Activated naive CD4-positive, alpha-beta T cell (primary cell): Measurements from ENCODE around the gene SLC1A2.

Experiments
- DNase-seq, 4 experiments: peaks; one replicate each; lab custom pipeline; 2025; lab: John Stamatoyannopoulos, UW

Gene SLC1A2

GRCh38 chr11:35223991-35224390 lies 195.4 kb downstream of the SLC1A2 start:
- DNase-seq, result no peak

GRCh38 chr11:35223371-35223796 lies 196.0 kb downstream of the SLC1A2 start:
- DNase-seq, result no peak

DNA sequence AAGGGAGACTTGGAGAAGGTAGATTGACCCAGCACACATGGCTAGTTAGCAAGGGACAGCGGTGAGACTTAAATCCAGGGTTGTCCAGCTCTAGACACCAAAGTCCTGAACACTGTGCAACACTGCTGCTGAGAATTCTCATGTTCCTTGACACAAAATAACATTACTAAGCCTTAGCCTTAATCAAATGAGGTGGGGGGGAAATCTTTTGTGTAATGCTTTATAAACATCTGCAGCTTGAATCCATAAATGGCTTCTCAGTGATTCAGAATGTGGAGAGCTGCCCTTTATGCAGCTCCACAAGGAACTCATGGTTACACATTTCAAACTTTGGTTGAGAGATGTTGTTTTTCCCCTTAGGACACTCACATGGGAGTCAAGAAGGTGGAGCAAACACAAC lies 200.4 kb downstream of the SLC1A2 start:
- no peak for DNase-seq

GRCh38 chr11:35216962-35217678 lies 202.2 kb downstream of the SLC1A2 start:
- DNase-seq, result no peak

GRCh38 chr11:35215945-35216344 lies 203.4 kb downstream of the SLC1A2 start:
- DNase-seq, result no peak

DNA sequence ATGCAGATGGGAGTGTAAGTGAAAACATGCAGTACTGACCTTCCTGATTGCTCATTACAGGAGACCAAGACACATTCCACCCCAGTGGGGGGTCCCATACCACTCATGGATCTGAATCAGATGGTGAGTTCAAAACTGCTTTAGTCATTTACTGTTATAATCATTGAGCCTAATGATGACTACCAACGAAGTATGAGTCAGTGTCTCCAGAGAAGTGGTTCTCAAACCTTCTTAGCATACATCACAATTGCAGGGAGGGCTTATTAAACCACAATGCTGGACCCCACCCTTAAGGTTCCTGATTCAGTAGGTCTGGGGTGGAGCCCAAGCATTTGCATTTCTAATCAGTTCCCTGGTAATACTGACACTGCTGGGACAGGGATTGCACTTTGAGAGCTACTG lies 204.6 kb downstream of the SLC1A2 start:
- DNase-seq, result no peak

DNA sequence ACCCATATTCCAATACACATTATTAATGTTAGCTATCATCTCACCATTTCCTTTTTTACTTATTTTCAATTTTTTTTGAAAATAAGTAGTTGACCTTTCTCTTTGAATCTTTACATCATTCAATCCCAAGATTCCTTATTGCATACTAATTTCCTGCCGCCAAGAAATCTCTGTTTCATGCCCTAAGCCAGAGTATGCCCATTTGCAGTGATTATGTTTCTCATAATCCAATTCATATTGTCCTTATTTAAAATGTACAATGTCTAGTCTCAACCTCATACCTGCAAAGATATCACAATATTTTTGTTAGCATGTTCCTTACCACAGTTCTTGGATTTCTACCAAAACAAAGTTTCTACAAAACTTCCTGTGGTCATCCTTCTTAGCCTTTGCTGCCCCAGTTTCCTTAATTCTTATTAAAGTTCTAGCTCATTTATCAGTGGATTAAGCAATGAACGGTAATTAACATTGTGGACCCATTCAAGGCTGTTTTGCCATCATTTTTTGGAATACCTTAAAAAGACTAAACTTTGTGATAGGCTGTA lies 205.1 kb downstream of the SLC1A2 start:
- DNase-seq, result no peak

DNA sequence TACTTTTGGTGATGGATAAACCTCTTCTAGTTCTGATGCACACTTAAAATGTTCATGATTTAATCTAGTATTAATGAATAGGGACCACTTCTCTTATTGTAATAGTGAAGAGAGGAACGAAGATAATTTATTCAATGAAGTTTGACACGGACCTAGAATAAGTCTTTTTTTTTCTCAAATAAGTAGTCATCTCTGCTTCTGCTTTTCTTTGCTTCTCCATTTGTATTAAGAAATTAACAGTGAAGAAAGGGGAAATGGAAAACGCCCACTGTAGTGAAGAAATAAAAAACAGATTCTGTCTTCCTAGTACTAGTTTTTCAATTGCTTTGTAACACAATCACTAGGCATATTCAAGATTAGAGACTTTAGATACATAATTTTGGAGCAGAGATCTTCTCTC lies 207.4 kb downstream of the SLC1A2 start:
- DNase-seq, result no peak

DNA sequence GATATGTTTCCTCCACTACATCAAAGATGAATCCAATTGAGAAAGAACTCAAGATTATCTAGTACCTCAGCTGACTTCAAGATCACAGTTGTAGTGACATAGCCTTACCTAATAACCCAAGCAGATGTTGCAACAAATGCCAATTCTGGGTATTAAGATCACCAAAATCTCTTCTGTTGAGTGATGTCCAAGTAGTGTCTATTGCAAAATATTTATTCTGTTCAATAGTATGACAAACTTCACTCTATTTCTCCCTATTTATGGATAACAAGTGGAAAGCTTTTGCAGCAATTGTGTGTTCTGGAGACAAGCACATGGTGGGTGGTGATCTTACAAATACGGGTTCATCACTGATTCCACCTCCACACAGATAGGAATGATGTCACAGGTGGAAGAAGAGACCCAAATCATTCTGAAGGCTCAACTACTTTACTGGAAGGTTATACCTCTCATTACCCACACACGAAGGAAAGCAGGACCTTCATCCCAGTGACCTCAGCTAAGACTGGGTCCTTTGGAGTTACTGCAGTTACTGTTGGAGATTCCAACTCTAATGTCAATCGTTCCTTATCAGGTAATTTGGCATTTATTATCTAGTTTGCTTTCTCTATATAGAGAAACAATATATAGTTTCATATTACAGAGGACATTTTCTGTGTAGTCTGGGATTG lies 208.3 kb downstream of the SLC1A2 start:
- DNase-seq, result no peak

DNA sequence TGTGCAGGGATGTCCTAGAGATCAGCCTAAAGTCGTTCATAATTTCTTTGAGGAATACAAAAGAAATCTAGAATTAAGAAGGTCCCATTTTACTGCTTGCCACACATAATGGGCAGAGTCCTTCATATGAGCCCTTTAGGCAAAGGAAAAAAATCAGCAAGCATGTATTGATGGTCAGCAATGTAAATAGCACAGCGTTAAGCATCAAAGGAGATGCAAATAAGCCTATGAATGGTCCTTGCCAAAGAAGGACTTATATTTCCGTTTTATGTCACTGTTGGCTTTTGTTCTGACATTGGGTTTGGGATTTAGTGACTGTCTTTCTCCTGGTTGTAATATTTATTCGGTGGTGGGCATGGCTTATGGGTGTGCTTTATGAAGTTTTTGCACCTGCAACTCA lies 210.6 kb downstream of the SLC1A2 start:
- DNase-seq, result no peak

DNA sequence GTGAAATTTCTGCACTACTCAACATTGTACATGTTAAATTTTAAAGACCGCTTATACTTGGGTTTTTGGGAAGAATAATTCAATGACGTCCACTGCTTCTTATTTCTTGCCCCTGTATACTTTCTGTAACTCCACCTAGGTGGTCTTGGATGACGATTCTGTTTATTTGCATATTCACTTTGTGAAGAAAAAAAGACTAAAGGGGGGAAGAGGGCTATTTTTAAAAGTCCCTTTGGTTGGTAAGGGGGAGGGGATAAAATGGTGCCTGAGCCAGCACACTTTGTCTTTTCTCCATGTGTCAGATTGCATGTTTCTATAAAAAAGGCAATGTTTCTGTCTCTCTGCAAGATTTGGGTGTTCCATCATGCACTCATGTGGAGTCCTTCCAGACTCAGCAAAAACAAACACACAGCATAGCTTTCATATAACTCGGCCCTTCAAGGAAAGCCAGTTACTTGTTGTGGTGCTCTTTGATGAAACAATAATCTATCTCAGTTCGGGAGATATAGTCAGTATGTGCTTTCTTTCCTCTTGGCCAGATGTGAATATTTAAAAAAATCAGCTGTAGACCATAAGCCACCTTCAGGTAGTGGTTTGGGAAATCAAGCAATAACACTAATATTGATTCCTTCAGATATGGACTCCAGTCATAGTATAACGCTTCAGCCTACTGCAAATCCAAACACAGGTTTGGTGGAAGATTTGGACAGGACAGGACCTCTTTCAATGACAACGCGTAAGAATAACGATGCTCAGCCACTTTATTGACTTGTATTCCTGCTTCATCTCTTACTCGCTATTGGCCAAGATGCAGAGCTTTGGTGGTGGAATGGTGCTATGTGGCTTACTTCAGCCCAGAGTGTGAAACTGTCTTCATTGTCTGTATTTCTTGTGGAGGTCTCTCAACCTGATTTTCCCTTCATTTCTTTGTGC lies 211.6 kb downstream of the SLC1A2 start:
- no peak for DNase-seq

- DNase-seq, result no peak
These were observed 212.7 kb downstream of the SLC1A2 start for GRCh38 chr11:35206616-35207015.

- no peak for DNase-seq
These were observed 214.7 kb downstream of the SLC1A2 start for GRCh38 chr11:35204614-35205013.
